Fibroblast of pulmonary artery (primary cell): ENCODE data around the gene SLC35G1.

Experiments
- DNase-seq: peaks from one replicate; pipeline ENCODE4 v3.0.0-alpha.2; 2010; ENCODE audit warnings: low read depth
- H3K4me3 ChIP-seq: replicated peaks from 2 replicates; pipeline ENCODE4 v1.5.1; 2011; ENCODE audit warnings: low read depth, mild to moderate bottlenecking, control low read depth, low read length, moderate library complexity
- CTCF ChIP-seq: IDR thresholded peaks from 2 replicates; pipeline ENCODE4 v1.5.1; 2011; ENCODE audit warnings: mild to moderate bottlenecking, control low read depth, low read length, inconsistent platforms; ENCODE audit errors: missing control alignments

Gene SLC35G1

GRCh38 chr10:93876381-93876780 is 17.4 kb upstream of the SLC35G1 start:
- no peak for TF ChIP-seq CTCF
- H3K4me3 ChIP-seq = no peak overlapping the region
- DNase-seq = no peak

GRCh38 chr10:93879273-93879672 is 14.5 kb upstream of the SLC35G1 start:
- no peak overlapping the region for H3K4me3 ChIP-seq
- no peak for TF ChIP-seq CTCF
- DNase-seq = no peak

- DNase-seq = no peak
- H3K4me3 ChIP-seq = peak overlapping the region; percentile 75
- no peak for TF ChIP-seq CTCF
Measured at GRCh38 chr10:93894516-93895378, 969 bp downstream of the SLC35G1 start.

- TF ChIP-seq CTCF = no peak
Measured at GRCh38 chr10:93897070-93897780, 3.4 kb downstream of the SLC35G1 start.

GRCh38 chr10:93899109-93899508 is 5.3 kb downstream of the SLC35G1 start:
- DNase-seq = no peak
- no peak for TF ChIP-seq CTCF
- H3K4me3 ChIP-seq = no peak overlapping the region

More at GRCh38 chr10:93897070-93897780, 3.4 kb downstream of the SLC35G1 start:
- no peak overlapping the region for H3K4me3 ChIP-seq
- no peak for DNase-seq

GRCh38 chr10:93903051-93903450 is 9.3 kb downstream of the SLC35G1 start:
- no peak overlapping the region for H3K4me3 ChIP-seq
- DNase-seq = no peak
- no peak for TF ChIP-seq CTCF
